GM23338 (cell line): ENCODE data around the gene CADPS2. TPM values are rescaled to one million over a fixed set of nuclear protein-coding genes. Genes with fewer than 3 reads are reported as not detected.

Experiments used
- ATAC-seq: fragments of 200-7000 bp; cut with Tn5 transposase; 3 replicates; pipeline ENCODE4 v1.9.1; 2020
- DNase-seq: peaks from one replicate; pipeline ENCODE4 v3.0.0-alpha.2; 2015; ENCODE audit warnings: low spot score
- H2AFZ ChIP-seq: fragments of 200-600 bp; sonication (generic); 2 replicates; pipeline ENCODE4 v1.8.0; 2016; ENCODE audit warnings: antibody characterized with exemption, mild to moderate bottlenecking, moderate library complexity
- H3F3A ChIP-seq: fragments of 200-600 bp; sonication (generic); replicated peaks from 2 replicates; pipeline ENCODE4 v1.8.0; 2017; ENCODE audit warnings: antibody characterized with exemption, mixed run types, low read depth
- H3K27ac ChIP-seq: fragments of 200-600 bp; sonication (generic); 2 replicates; pipeline ENCODE4 v1.6.1; 2016; ENCODE audit warnings: low read depth
- H3K27me3 ChIP-seq: fragments of 200-600 bp; sonication (generic); 2 replicates; pipeline ENCODE4 v1.8.0; 2016; ENCODE audit warnings: mild to moderate bottlenecking, mixed run types, moderate library complexity; ENCODE audit not compliant: insufficient read depth
- H3K36me3 ChIP-seq: fragments of 200-600 bp; sonication (generic); 2 replicates; pipeline ENCODE4 v1.8.0; 2016; ENCODE audit warnings: mild to moderate bottlenecking; ENCODE audit not compliant: insufficient read depth
- H3K4me1 ChIP-seq: fragments of 200-600 bp; sonication (generic); 2 replicates; pipeline ENCODE4 v1.8.0; 2016; ENCODE audit warnings: mild to moderate bottlenecking, moderate library complexity; ENCODE audit not compliant: insufficient read depth
- H3K4me2 ChIP-seq: fragments of 200-600 bp; sonication (generic); 2 replicates; pipeline ENCODE4 v1.7.1; 2017; ENCODE audit warnings: mixed run types
- H3K4me3 ChIP-seq: fragments of 200-600 bp; sonication (generic); 2 replicates; pipeline ENCODE4 v1.6.1; 2016; ENCODE audit warnings: mixed run types
- H3K79me2 ChIP-seq: fragments of 200-600 bp; sonication (generic); replicated peaks from 2 replicates; pipeline ENCODE4 v1.8.0; 2017; ENCODE audit warnings: mild to moderate bottlenecking; ENCODE audit not compliant: insufficient read depth
- H3K9me2 ChIP-seq: fragments of 200-600 bp; sonication (generic); 2 replicates; pipeline ENCODE4 v1.8.0; 2017; ENCODE audit not compliant: insufficient read depth
- H4K20me1 ChIP-seq: fragments of 200-600 bp; sonication (generic); replicated peaks from 2 replicates; pipeline ENCODE4 v1.8.0; 2017; ENCODE audit warnings: mild to moderate bottlenecking; ENCODE audit not compliant: insufficient read depth
- H3K27ac Mint-ChIP-seq: 2 replicates; pipeline ENCODE4 v1.8.0; 2020; ENCODE audit warnings: inconsistent platforms, mild to moderate bottlenecking, moderate library complexity, mixed read lengths
- H3K27me3 Mint-ChIP-seq: 3 replicates; pipeline ENCODE4 v1.8.0; 2022; ENCODE audit warnings: low read depth, mild to moderate bottlenecking, moderate library complexity, mixed read lengths, inconsistent platforms; ENCODE audit not compliant: insufficient read depth, poor library complexity
- H3K36me3 Mint-ChIP-seq: 3 replicates; pipeline ENCODE4 v1.8.0; 2021; ENCODE audit warnings: low read depth, mild to moderate bottlenecking, inconsistent platforms, moderate library complexity, mixed read lengths
- H3K4me1 Mint-ChIP-seq: 3 replicates; pipeline ENCODE4 v1.8.0; 2020; ENCODE audit warnings: mild to moderate bottlenecking, inconsistent platforms, mixed read lengths
- H3K4me3 Mint-ChIP-seq: 3 replicates; pipeline ENCODE4 v1.8.0; 2021; ENCODE audit warnings: moderate library complexity, mild to moderate bottlenecking, inconsistent platforms, mixed read lengths
- H3K9me3 Mint-ChIP-seq: 3 replicates; pipeline ENCODE4 v1.8.0; 2020; ENCODE audit warnings: moderate library complexity, mild to moderate bottlenecking, inconsistent platforms, mixed read lengths
- CREB1 ChIP-seq: fragments of 250-450 bp; sonication (Bioruptor Pico); IDR thresholded peaks from 2 replicates; pipeline ENCODE4 v1.5.0; 2020; ENCODE audit warnings: low read depth, mild to moderate bottlenecking, moderate library complexity
- CTCF ChIP-seq, 2 experiments: fragments of 200-600 bp in 1 of 2; sonication (generic) in 1 of 2; conservative IDR thresholded peaks; 2 replicates each; pipeline versions ENCODE4 v1.5.1 to v1.6.1; 2016 to 2017; ENCODE audit warnings: antibody characterized with exemption in 2 of 2, low read depth in 2 of 2, mild to moderate bottlenecking in 2 of 2, moderate library complexity in 1 of 2
- EZH2 ChIP-seq: fragments of 200-600 bp; sonication (generic); IDR thresholded peaks from one replicate; pipeline ENCODE4 v1.8.0; 2017; ENCODE audit warnings: antibody characterized with exemption, mild to moderate bottlenecking, low read depth; ENCODE audit not compliant: unreplicated experiment
- EZH2phosphoT487 ChIP-seq: fragments of 200-600 bp; sonication (generic); IDR thresholded peaks from one replicate; pipeline ENCODE4 v1.8.1; 2018; ENCODE audit warnings: antibody characterized with exemption; ENCODE audit not compliant: unreplicated experiment
- JUNB ChIP-seq: IDR thresholded peaks from one replicate; pipeline ENCODE4 v1.6.1; 2016; ENCODE audit warnings: antibody characterized with exemption; ENCODE audit not compliant: unreplicated experiment
- NANOG ChIP-seq: IDR thresholded peaks from 2 replicates; pipeline ENCODE4 v1.6.1; 2016; ENCODE audit warnings: antibody characterized with exemption, borderline replicate concordance
- REST ChIP-seq: IDR thresholded peaks from one replicate; pipeline ENCODE4 v1.6.1; 2018; ENCODE audit warnings: antibody characterized with exemption; ENCODE audit not compliant: unreplicated experiment
- STAT1 ChIP-seq: IDR thresholded peaks from one replicate; pipeline ENCODE4 v1.6.1; 2016; ENCODE audit warnings: antibody characterized with exemption; ENCODE audit not compliant: unreplicated experiment
- polyA plus RNA-seq: library from polyadenylated mRNA; unstranded; fragments of >200 nt; fragmentation: Nextera tagmentation; extraction: Ambion mirVana; gene quantifications from 2 replicates; pipeline ENCODE4 v1.2.1, GENCODE V29; 2016
- total RNA-seq: library from RNA; depleted of rRNA; stranded (reverse); fragments of >200 nt; shearing (Covaris generic); gene quantifications from 2 replicates; pipeline ENCODE4 v1.2.3, GENCODE V29; 2014

Gene CADPS2
- total and polyA plus RNA-seq, 2 experiments from 2014 or later, result 16.3 to 36.9 TPM

- no peak for TF ChIP-seq REST
- TF ChIP-seq EZH2phosphoT487, result no peak
- TF ChIP-seq JUNB, result no peak
- no peak for TF ChIP-seq CTCF (conservative IDR thresholded peaks at IDR 0.05; ENCODE audit: low read depth in 2 of 2)
- TF ChIP-seq EZH2, result no peak
- no peak for TF ChIP-seq NANOG
- TF ChIP-seq CREB1 (CRISPR knock-in tag), result no peak
These were observed 232.6 kb downstream of the CADPS2 start (continued) for GRCh38 chr7:122653685-122654084.

- H3K4me3 ChIP-seq, result no peak overlapping the region
- DNase-seq (no peak), ATAC-seq (no peak)
- peaks cover 4% of the 10 kb centered on the region; the same call in 1 of the 2 replicates for H3K9me2 ChIP-seq
- peaks cover 11% of the 10 kb centered on the region; the same call in 2 of the 3 replicates for H3K36me3 Mint-ChIP-seq
- H4K20me1 ChIP-seq, result no peaks in the 10 kb centered on the region
- no peaks in the 10 kb centered on the region for H3K36me3 ChIP-seq
- no peaks in the 10 kb centered on the region for H3K79me2 ChIP-seq
- H3K27me3 Mint-ChIP-seq, result no peaks in the 10 kb centered on the region
- peaks cover 8% of the 10 kb centered on the region; the same call in 2 of the 3 replicates for H3K9me3 Mint-ChIP-seq
- no peak overlapping the region for H2AFZ ChIP-seq
- no peak overlapping the region for H3K27ac ChIP-seq
- peak overlapping the region; percentile 37; the same call in 1 of the 2 replicates for H3K27ac Mint-ChIP-seq
- TF ChIP-seq JUNB (no peak), NANOG (no peak)
- H3K4me3 Mint-ChIP-seq, result no peak overlapping the region
- no peak overlapping the region; the same call in 1 of the 2 replicates for H3K4me2 ChIP-seq
- H3K4me1 ChIP-seq, result no peaks in the 10 kb centered on the region
- no peaks in the 10 kb centered on the region for H3K27me3 ChIP-seq
- H3F3A ChIP-seq, result no peaks in the 10 kb centered on the region
- H3K4me1 Mint-ChIP-seq, result peaks cover 5% of the 10 kb centered on the region; the same call in 2 of the 3 replicates
These were observed 233.4 kb downstream of the CADPS2 start for GRCh38 chr7:122652876-122653275.

- no peaks in the 10 kb centered on the region for H3F3A ChIP-seq
- Mint-ChIP-seq H3K27me3 (no peaks in the 10 kb centered on the region), H3K4me1 (peaks cover 5% of the 10 kb centered on the region; the same call in 2 of the 3 replicates), H3K27ac (no peak overlapping the region), H3K36me3 (peaks cover 4% of the 10 kb centered on the region; the same call in 1 of the 3 replicates), H3K9me3 (no peaks in the 10 kb centered on the region; the same call in 2 of the 3 replicates), H3K4me3 (no peak overlapping the region)
- no peaks in the 10 kb centered on the region for H3K27me3 ChIP-seq
- ATAC-seq (no peak), DNase-seq (no peak)
- TF ChIP-seq CTCF (conservative IDR thresholded peaks at IDR 0.05; ENCODE audit: low read depth in 2 of 2), result no peak
- no peak for TF ChIP-seq STAT1
- no peak overlapping the region for H3K4me3 ChIP-seq
- H3K36me3 ChIP-seq, result no peaks in the 10 kb centered on the region
- no peak overlapping the region for H2AFZ ChIP-seq
- H3K4me2 ChIP-seq, result no peak overlapping the region
- H3K9me2 ChIP-seq, result peaks cover 4% of the 10 kb centered on the region; the same call in 1 of the 2 replicates
- no peaks in the 10 kb centered on the region for H3K4me1 ChIP-seq
- H3K27ac ChIP-seq, result no peak overlapping the region
- H4K20me1 ChIP-seq, result no peaks in the 10 kb centered on the region
- H3K79me2 ChIP-seq, result no peaks in the 10 kb centered on the region
These were observed 234.8 kb downstream of the CADPS2 start for GRCh38 chr7:122651451-122651850.
